Aorta (tissue), 5 donors: Measurements from ENCODE around the gene MSRB3. TPM values are rescaled to one million over a fixed set of nuclear protein-coding genes. Genes with fewer than 3 reads are reported as not detected.

Experiments used
- ATAC-seq: fragments of 200-7000 bp; cut with Tn5 transposase; one replicate; pipeline ENCODE4 v1.9.1; 2022; ENCODE audit warnings: moderate library complexity; ENCODE audit not compliant: low FRiP score
- DNase-seq, 2 donors: peaks; one replicate each; pipeline ENCODE4 v3.0.0-alpha.2; 2020
- H3K27ac ChIP-seq, 2 donors: one replicate each; pipeline ENCODE4 v1.5.1; 2013; ENCODE audit warnings: low read length in 2 of 2, mild to moderate bottlenecking in 2 of 2, moderate library complexity in 2 of 2, control low read depth in 1 of 2, inconsistent platforms in 1 of 2, low read depth in 1 of 2
- H3K27me3 ChIP-seq, 2 donors: one replicate each; pipeline ENCODE4 v1.6.1; 2013; ENCODE audit warnings: control low read depth in 1 of 2, low read length in 1 of 2, mild to moderate bottlenecking in 1 of 2, moderate library complexity in 1 of 2; ENCODE audit not compliant: insufficient read depth in 2 of 2, control insufficient read depth in 1 of 2
- H3K36me3 ChIP-seq, 2 donors: one replicate each; pipeline ENCODE4 v1.6.1; 2013; ENCODE audit warnings: control low read depth in 1 of 2, low read length in 1 of 2, mild to moderate bottlenecking in 1 of 2; ENCODE audit not compliant: insufficient read depth in 2 of 2, control insufficient read depth in 1 of 2
- H3K4me1 ChIP-seq, 2 donors: one replicate each; pipeline ENCODE4 v1.6.1; 2013; ENCODE audit warnings: low read length in 2 of 2, control low read depth in 1 of 2, mild to moderate bottlenecking in 1 of 2, moderate library complexity in 1 of 2; ENCODE audit not compliant: insufficient read depth in 2 of 2, control insufficient read depth in 1 of 2
- H3K4me3 ChIP-seq, 2 donors: one replicate each; pipeline ENCODE4 v1.5.1; 2013; ENCODE audit warnings: low read length in 2 of 2, control low read depth in 1 of 2, mild to moderate bottlenecking in 1 of 2
- H3K9me3 ChIP-seq: one replicate; pipeline ENCODE4 v1.6.1; 2013; ENCODE audit warnings: mild to moderate bottlenecking, low read length; ENCODE audit not compliant: control insufficient read depth
- WGBS, 2 donors: extraction: QIAGEN DNeasy Blood & Tissue Kit; methylation state at CpG; one replicate each; pipeline ENCODE4 v1.1.7; 2013; 5-methylcytosine and 5-hydroxymethylcytosine counted together
- intact Hi-C, 2 donors: fragments of 100-400 bp; cut with DNase I; formaldehyde crosslinking; loops; one replicate each; pipeline versions ENCODE4 v1.14.2 to v1.15.0; 2022
- polyA plus RNA-seq, 2 donors: library from polyadenylated mRNA; stranded (reverse); fragments of 200-250 nt; gene quantifications; one replicate each; pipeline ENCODE4 v1.2.3, GENCODE V29; 2013
- total RNA-seq, 2 donors: library from RNA; stranded (reverse); fragmentation: NEBNext Ultra II Directional; extraction: Animal tissue kit (Norgen Biotek cat#: 25700); gene quantifications; one replicate each; pipeline ENCODE4 v1.2.1, GENCODE V29; 2021
- donor health status: healthy with polysubstance abuse.
- donor health status: Bipolar disorder and iron deficiency.
- donor health status: DM: no; HTN: no; CAD: no.
- donor health status: DM: no; HTN: no; CAD: no.
- donor health status: DM: yes; HTN: yes; CAD: no.

The MSRB3 gene
- total and polyA plus RNA-seq, 4 donors: 119 to 298 (median 225) TPM

DNA sequence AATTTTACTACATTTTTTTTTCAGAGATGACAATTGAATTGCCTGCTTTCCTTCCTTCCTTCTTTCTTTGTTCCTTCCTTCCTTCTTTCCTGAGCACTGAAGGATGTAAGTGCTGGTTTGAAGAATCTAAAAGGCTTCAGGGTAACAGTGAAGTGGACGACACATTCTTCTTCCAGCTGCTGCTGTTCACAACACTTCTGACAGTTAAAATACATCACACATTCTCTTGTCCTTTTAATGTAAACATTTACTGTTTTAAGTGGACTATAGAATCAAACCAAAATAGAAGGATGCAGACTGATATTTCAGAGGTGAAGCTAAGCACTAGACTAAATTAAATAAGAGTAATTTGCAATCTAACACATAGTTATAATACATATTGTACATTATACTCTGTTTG is 151.5 kb downstream of the MSRB3 start:
- DNase-seq: no peak
- WGBS, 2 donors: 56 to 67% methylated on average over 1 of the region's 1 CpG
- no peaks in the 10 kb centered on the region for H3K27me3 ChIP-seq
- peaks cover 0 to 2% of the 10 kb centered on the region in 2 donors for H3K36me3 ChIP-seq
- H3K4me3 ChIP-seq: no peak overlapping the region
- no peak overlapping the region for H3K27ac ChIP-seq
- ATAC-seq: no peak
- H3K4me1 ChIP-seq: peaks cover 0 to 2% of the 10 kb centered on the region in 2 donors
- peaks cover 1% of the 10 kb centered on the region for H3K9me3 ChIP-seq
- intact Hi-C loops: no loop called here

DNA sequence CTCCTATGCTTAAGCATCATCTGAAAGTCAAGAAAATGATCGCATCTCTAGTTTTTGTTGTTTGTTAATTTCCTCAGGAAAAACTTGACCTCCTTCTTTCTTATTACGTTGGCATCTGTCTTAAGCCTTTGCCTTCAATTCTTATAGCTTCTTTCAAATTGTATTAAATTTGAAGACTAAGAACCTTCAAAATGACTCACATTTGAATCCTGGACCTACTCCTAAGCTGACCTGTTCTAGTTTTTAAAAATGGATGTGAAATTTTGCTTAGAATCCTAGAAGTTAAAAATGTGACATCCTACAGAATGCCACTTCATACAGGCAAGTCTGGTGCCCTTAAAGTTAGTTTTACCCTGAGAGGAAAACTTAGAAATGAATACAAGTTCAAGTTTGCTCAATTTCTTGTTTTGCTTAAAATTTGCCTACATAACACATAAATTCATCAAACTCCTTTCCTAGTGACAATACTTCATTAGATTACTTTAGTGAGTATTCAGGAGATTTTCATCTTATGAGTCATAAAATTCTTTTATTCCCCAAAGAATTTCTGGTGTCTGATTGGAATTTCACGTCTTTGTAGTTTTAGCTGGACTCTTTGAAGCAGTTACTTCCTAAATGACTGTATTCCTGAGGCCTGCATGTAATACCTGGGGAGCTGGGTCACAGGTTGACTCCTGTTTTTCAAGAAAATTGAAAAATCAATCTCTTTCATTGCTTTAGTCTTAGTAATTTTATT is 152.3 kb downstream of the MSRB3 start:
- H3K27ac ChIP-seq: no peak overlapping the region

DNA sequence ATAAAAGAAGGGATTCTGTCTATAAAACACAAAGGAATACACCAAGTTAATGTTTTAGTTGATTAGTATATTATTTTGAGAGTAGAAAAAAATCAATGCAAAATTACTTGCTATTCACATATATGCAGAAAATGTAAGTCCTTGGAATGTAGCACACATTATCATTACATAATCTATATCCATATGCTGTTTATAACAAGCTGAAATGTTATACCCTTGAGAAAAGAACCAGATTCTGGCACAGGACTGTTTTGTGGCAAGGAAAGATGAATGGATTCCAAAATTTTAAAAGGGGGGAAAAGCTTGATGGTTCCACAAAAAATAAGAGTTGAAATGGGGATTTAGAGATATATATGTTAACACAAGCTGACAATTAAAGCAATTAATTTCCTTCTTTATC is 153.6 kb downstream of the MSRB3 start:
- intact Hi-C loops: no loop called here
- Histone ChIP-seq H3K36me3 (peaks cover 0 to 2% of the 10 kb centered on the region in 2 donors), H3K4me1 (peaks cover 0 to 2% of the 10 kb centered on the region in 2 donors), H3K27me3 (no peaks in the 10 kb centered on the region), H3K9me3 (peaks cover 1% of the 10 kb centered on the region), H3K27ac (no peak overlapping the region), H3K4me3 (no peak overlapping the region)
- DNase-seq (no peak), ATAC-seq (no peak)

More for the DNA sequence above, 152.3 kb downstream of the MSRB3 start:
- H3K4me3 ChIP-seq: no peak overlapping the region
- H3K36me3 ChIP-seq: peaks cover 0 to 2% of the 10 kb centered on the region in 2 donors
- peaks cover 1% of the 10 kb centered on the region for H3K9me3 ChIP-seq
- DNase-seq: no peak
- WGBS, 2 donors: 59 to 60% methylated on average over 3 of the region's 3 CpGs
- intact Hi-C loops: no loop called here
- H3K4me1 ChIP-seq: peaks cover 0 to 2% of the 10 kb centered on the region in 2 donors
- no peaks in the 10 kb centered on the region for H3K27me3 ChIP-seq
- no peak for ATAC-seq

DNA sequence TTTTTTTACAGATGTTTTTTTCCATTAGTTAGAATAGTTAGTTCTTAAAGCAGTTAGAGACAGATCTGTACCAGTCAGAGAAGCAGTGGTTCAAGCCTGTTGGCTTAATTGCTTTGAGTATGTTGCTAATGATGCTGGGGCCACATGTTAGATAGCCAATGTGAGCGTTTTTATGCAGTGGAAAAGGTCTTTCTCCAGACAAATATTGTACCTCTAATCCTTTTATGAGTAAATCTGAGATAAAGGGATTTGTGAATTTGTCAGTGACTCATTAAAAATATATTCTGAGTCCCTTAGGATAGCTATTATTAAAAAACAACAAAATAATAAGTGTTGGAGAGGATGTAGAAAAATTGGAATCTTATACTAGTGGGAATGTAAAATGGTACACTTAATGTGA is 154.2 kb downstream of the MSRB3 start:
- Histone ChIP-seq H3K4me1 (peaks cover 0 to 2% of the 10 kb centered on the region in 2 donors), H3K36me3 (peaks cover 0 to 2% of the 10 kb centered on the region in 2 donors), H3K27ac (no peak overlapping the region), H3K27me3 (no peaks in the 10 kb centered on the region), H3K4me3 (no peak overlapping the region), H3K9me3 (no peaks in the 10 kb centered on the region)
- DNase-seq (no peak), ATAC-seq (no peak)
- WGBS, 2 donors: 0 to 44% methylated on average over 1 of the region's 1 CpG
- intact Hi-C loops: no loop called here

DNA sequence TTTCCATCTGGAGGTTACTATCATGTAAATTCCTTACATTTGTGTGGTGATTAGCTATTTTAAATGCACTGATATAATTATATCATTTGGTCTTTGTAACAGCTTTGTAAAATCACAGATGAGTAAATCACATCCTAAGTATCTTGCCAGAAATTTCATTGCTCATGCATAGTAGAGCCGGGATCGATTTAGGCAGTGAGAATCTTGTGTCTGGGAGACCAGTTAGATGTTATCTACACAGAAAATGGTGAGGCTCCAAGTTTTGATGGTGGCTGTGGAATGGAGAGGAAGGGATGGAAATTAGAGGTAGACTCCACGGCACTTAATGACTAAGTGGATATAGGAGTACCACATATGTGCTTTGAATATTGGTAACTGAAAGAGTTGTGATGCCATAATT is 156.3 kb downstream of the MSRB3 start:
- WGBS, 2 donors: 95 to 98% methylated on average over 3 of the region's 3 CpGs
- ATAC-seq (no peak), DNase-seq (no peak)
- no peaks in the 10 kb centered on the region for H3K27me3 ChIP-seq
- intact Hi-C loops: no loop called here
- no peaks in the 10 kb centered on the region for H3K9me3 ChIP-seq
- no peak overlapping the region for H3K27ac ChIP-seq
- H3K4me1 ChIP-seq: peaks cover 0 to 2% of the 10 kb centered on the region in 2 donors
- H3K36me3 ChIP-seq: peaks cover 0 to 2% of the 10 kb centered on the region in 2 donors
- H3K4me3 ChIP-seq: no peak overlapping the region

DNA sequence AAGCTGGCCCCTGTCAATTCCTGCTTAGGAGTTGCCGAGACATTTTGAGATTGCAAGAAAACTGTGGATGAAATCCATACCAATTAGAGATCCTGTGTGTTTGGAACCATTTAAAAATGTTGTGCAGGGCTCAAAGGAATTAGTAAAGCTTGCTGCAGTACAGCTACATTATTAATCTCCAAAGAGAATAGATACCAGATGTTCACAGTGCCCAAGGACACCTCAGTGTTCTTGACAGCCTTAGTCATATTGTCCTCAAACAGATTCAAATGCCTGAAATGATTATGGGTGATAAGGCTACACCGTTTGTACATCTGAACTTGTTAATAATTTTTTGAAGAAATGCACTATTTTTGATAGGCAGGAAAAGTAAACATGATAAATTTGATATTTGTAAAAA is 164.6 kb downstream of the MSRB3 start:
- no peak for ATAC-seq
- DNase-seq: no peak
- no peaks in the 10 kb centered on the region for H3K9me3 ChIP-seq
- H3K36me3 ChIP-seq: no peaks in the 10 kb centered on the region
- 59 to 61% methylated on average over 2 of the region's 2 CpGs for WGBS, 2 donors
- H3K27me3 ChIP-seq: no peaks in the 10 kb centered on the region
- intact Hi-C loops: no loop called here
- no peak overlapping the region for H3K27ac ChIP-seq
- peaks cover 0 to 2% of the 10 kb centered on the region in 2 donors for H3K4me1 ChIP-seq
- no peak overlapping the region for H3K4me3 ChIP-seq

DNA sequence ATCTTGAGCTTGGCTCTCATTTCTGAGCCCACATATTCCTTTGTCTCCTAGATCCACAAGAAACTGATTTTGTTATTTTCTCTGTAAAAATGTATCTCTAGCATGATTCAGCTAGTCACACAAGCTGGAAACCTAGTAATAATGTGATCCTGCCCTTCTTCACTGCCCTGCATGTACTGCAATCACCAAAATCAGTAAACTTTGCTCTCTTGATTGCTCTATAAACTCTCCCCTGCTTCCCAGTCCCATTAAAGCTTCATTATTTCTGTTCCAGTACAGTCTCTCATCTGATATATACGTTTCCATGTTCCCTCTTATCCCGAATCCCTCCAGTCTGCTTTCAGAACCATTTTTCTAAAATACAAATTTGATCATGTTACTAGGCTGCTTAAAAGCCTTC is 166.5 kb downstream of the MSRB3 start:
- no peaks in the 10 kb centered on the region for H3K27me3 ChIP-seq
- ATAC-seq (no peak), DNase-seq (no peak)
- no peak overlapping the region for H3K4me3 ChIP-seq
- peaks cover 0 to 2% of the 10 kb centered on the region in 2 donors for H3K4me1 ChIP-seq
- intact Hi-C loops: no loop called here
- WGBS, 2 donors: 92 to 94% methylated on average over 2 of the region's 2 CpGs
- no peaks in the 10 kb centered on the region for H3K36me3 ChIP-seq
- no peaks in the 10 kb centered on the region for H3K9me3 ChIP-seq
- H3K27ac ChIP-seq: no peak overlapping the region

DNA sequence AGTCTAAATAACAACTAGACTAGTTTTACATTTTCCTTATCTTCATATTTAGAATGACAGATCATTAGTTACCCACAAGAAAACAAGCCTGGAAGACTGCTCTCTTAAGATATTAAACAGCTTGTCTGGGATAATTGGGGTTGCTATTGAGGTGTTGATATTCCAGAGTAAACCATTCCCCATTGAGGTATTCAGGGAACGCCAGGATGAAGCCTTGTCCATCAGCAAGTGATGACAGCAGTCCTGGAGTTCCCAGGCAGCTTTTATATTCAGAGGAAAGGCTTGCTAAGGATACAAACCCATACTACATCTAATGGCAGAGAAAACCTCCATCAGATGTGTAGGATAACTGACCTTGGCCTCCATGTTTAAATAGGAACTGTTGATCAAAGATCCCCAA is 168.4 kb downstream of the MSRB3 start:
- WGBS, 2 donors: 72 to 73% methylated on average over 1 of the region's 1 CpG
- Histone ChIP-seq H3K9me3 (no peaks in the 10 kb centered on the region), H3K27me3 (no peaks in the 10 kb centered on the region), H3K4me1 (peaks cover 0 to 2% of the 10 kb centered on the region in 2 donors), H3K36me3 (no peaks in the 10 kb centered on the region), H3K27ac (no peak overlapping the region), H3K4me3 (no peak overlapping the region)
- ATAC-seq: no peak
- intact Hi-C loops: no loop called here
- no peak for DNase-seq

DNA sequence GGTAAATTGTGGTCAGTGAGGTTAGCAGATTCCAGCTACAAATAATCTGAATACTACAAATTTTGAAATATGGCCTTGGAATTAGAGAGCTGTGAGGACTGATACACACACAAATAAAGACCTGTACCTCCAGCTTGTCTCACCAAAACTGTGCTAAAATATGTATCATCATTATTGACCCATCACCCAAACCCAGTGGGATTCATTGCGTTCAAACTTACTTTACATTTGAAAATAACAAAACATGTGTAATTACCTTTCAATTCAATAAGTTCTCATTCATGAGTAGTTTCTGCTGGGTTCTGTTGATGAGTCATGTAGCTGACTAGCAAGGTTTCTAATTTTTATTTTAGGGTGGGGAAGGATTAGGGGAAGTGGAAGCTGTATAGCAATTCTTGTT is 170.9 kb downstream of the MSRB3 start:
- DNase-seq (no peak), ATAC-seq (no peak)
- H3K27ac ChIP-seq: no peak overlapping the region
- no peaks in the 10 kb centered on the region for H3K4me1 ChIP-seq
- intact Hi-C loops: no loop called here
- no peaks in the 10 kb centered on the region for H3K27me3 ChIP-seq
- peaks cover 0 to 2% of the 10 kb centered on the region in 2 donors for H3K36me3 ChIP-seq
- H3K4me3 ChIP-seq: no peak overlapping the region
- no peaks in the 10 kb centered on the region for H3K9me3 ChIP-seq
- WGBS, 2 donors: 91 to 97% methylated on average over 1 of the region's 1 CpG
